UCSD-AML1 (cell line): ENCODE results near the gene ZNF853.

ENCODE experiments used
- DNase-seq: peaks from one replicate; lab custom pipeline; 2025; ENCODE audit not compliant: unreplicated experiment; lab: John Stamatoyannopoulos, UW

ZNF853 gene

GRCh38 chr7:6636741-6637543, 21.5 kb downstream of the ZNF853 start, which contains the start of gene ZNF316:
Gene ZNF316 (plus strand): TSS chr7:6637318. CDS start chr7:6642410, 5,092 bp downstream.
- DNase-seq: peak; percentile 53

- peak; percentile 47 for DNase-seq
Measured at GRCh38 chr7:6637544-6638229, 22.3 kb downstream of the ZNF853 start.

GRCh38 chr7:6639032-6639431, 23.6 kb downstream of the ZNF853 start:
- DNase-seq: no peak

- no peak for DNase-seq
Measured at GRCh38 chr7:6639627-6640026, 24.2 kb downstream of the ZNF853 start.

GRCh38 chr7:6640246-6640721, 24.9 kb downstream of the ZNF853 start:
- no peak for DNase-seq

GRCh38 chr7:6641305-6642035, 26.1 kb downstream of the ZNF853 start:
- DNase-seq: no peak

- no peak for DNase-seq
Measured at GRCh38 chr7:6642239-6642839, 26.9 kb downstream of the ZNF853 start.

- DNase-seq: no peak
Measured at GRCh38 chr7:6642861-6643640, 27.6 kb downstream of the ZNF853 start.

GRCh38 chr7:6643915-6644625, 28.7 kb downstream of the ZNF853 start:
- no peak for DNase-seq

- no peak for DNase-seq
Measured at GRCh38 chr7:6644728-6645127, 29.3 kb downstream of the ZNF853 start.

- DNase-seq: no peak
Measured at GRCh38 chr7:6646465-6646864, 31.1 kb downstream of the ZNF853 start.

GRCh38 chr7:6647080-6647479, 31.7 kb downstream of the ZNF853 start:
- DNase-seq: no peak

- no peak for DNase-seq
Measured at GRCh38 chr7:6647541-6647940, 32.1 kb downstream of the ZNF853 start.

GRCh38 chr7:6648066-6648814, 32.8 kb downstream of the ZNF853 start:
- no peak for DNase-seq

- DNase-seq: no peak
Measured at GRCh38 chr7:6648815-6649104, 33.4 kb downstream of the ZNF853 start.

GRCh38 chr7:6649241-6649961, 34.0 kb downstream of the ZNF853 start:
- DNase-seq: no peak

- no peak for DNase-seq
Measured at GRCh38 chr7:6650086-6650485, 34.7 kb downstream of the ZNF853 start.

GRCh38 chr7:6650521-6651011, 35.2 kb downstream of the ZNF853 start:
- no peak for DNase-seq
